UCSD-AML1 (cell line): ENCODE data around the gene KIF21A.

Experiments
- DNase-seq: peaks from one replicate; lab custom pipeline; 2025; ENCODE audit not compliant: unreplicated experiment; lab: John Stamatoyannopoulos, UW

KIF21A gene

GRCh38 chr12:39278426-39278825 lies 164.5 kb downstream of the KIF21A start:
- DNase-seq, result no peak

- no peak for DNase-seq
Measured at GRCh38 chr12:39277416-39277815, 165.5 kb downstream of the KIF21A start.

- DNase-seq, result no peak
Measured at GRCh38 chr12:39275846-39276245, 167.1 kb downstream of the KIF21A start.

GRCh38 chr12:39272871-39273655 lies 169.9 kb downstream of the KIF21A start:
- DNase-seq, result no peak

- DNase-seq, result no peak
Measured at GRCh38 chr12:39269492-39269891, 173.4 kb downstream of the KIF21A start.

- no peak for DNase-seq
Measured at GRCh38 chr12:39267886-39268285, 175.0 kb downstream of the KIF21A start.

- no peak for DNase-seq
Measured at GRCh38 chr12:39252628-39253027, 190.3 kb downstream of the KIF21A start.
